HL-60 (cell line): ENCODE results near the gene CNTNAP4.

ENCODE experiments used
- DNase-seq, 2 experiments: peaks; one replicate each; pipeline ENCODE4 v3.0.0-alpha.2; 2010 to 2020; ENCODE audit warnings: low read depth in 1 of 2, low spot score in 1 of 2
- H3K27ac ChIP-seq: fragments of 250-450 bp; sonication (Bioruptor Pico); replicated peaks from 2 replicates; pipeline ENCODE4 v1.5.1; 2020; ENCODE audit warnings: mild to moderate bottlenecking, moderate library complexity
- H3K27me3 ChIP-seq: fragments of 250-450 bp; sonication (Bioruptor Pico); 2 replicates; pipeline ENCODE4 v1.5.1; 2021; ENCODE audit warnings: mild to moderate bottlenecking, moderate library complexity; ENCODE audit not compliant: insufficient read depth, poor library complexity, severe bottlenecking
- H3K4me3 ChIP-seq: replicated peaks from 2 replicates; pipeline ENCODE4 v1.5.1; 2011; ENCODE audit warnings: mild to moderate bottlenecking, control low read depth, low read length; ENCODE audit not compliant: insufficient read depth
- CTCF ChIP-seq: IDR thresholded peaks from one replicate; pipeline ENCODE4 v1.5.1; 2011; ENCODE audit warnings: low read length, control low read depth, inconsistent platforms; ENCODE audit not compliant: insufficient read depth
- GABPA ChIP-seq: IDR thresholded peaks from 2 replicates; pipeline ENCODE4 v1.6.1; 2012; ENCODE audit warnings: low read depth
- POLR2AphosphoS5 ChIP-seq: IDR thresholded peaks from 2 replicates; pipeline ENCODE4 v1.6.1; 2012; ENCODE audit warnings: low read depth
- REST ChIP-seq: IDR thresholded peaks from 2 replicates; pipeline ENCODE4 v1.6.1; 2012; ENCODE audit warnings: low read depth; ENCODE audit not compliant: insufficient replicate concordance
- SPI1 ChIP-seq: IDR thresholded peaks from 2 replicates; pipeline ENCODE4 v1.6.1; 2012; ENCODE audit warnings: low read depth, mild to moderate bottlenecking, borderline replicate concordance

The CNTNAP4 gene

DNA sequence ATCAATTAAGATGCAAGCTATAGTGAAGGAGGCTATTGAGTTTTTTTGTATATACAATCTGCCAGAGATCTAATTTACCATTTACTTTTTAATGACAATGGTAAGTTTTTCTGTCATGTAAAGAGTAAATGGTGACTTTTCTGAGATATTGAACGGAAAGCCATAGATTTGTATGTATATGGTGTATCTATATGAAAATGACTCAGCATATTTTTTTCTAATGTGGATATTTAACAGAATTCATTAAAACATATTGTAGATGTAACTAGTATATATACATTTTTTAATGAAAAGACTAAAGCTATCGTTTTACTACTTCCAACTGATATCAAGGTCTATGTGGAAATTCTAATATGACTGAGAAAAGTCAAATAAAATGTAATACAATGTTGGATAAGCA is 34.1 kb downstream of the CNTNAP4 start:
- TF ChIP-seq SPI1 (no peak), GABPA (no peak), POLR2AphosphoS5 (no peak), CTCF (no peak), REST (no peak)
- peak overlapping the region; percentile 43 for H3K4me3 ChIP-seq

GRCh38 chr16:76318565-76318964 is 41.4 kb downstream of the CNTNAP4 start:
- Histone ChIP-seq H3K4me3 (no peak overlapping the region), H3K27me3 (no peaks in the 10 kb centered on the region), H3K27ac (no peak overlapping the region)
- DNase-seq: no peak
- TF ChIP-seq REST (no peak), POLR2AphosphoS5 (no peak), GABPA (no peak), SPI1 (no peak), CTCF (no peak)

More for the DNA sequence above, 34.1 kb downstream of the CNTNAP4 start:
- no peak for DNase-seq
- H3K27ac ChIP-seq: no peak overlapping the region
- H3K27me3 ChIP-seq: no peaks in the 10 kb centered on the region

GRCh38 chr16:76329106-76329505 is 51.9 kb downstream of the CNTNAP4 start:
- TF ChIP-seq REST (no peak), CTCF (no peak), POLR2AphosphoS5 (no peak), GABPA (no peak), SPI1 (no peak)

More at GRCh38 chr16:76329106-76329505, 51.9 kb downstream of the CNTNAP4 start:
- Histone ChIP-seq H3K27ac (no peak overlapping the region), H3K27me3 (no peaks in the 10 kb centered on the region), H3K4me3 (no peak overlapping the region)
- DNase-seq: no peak
